Mesodermal cell (in vitro differentiated cells): ENCODE results near the gene GZMB.

Experiments used
- H3K27ac ChIP-seq: 2 replicates; pipeline ENCODE4 v1.7.0; 2013; ENCODE audit warnings: mild to moderate bottlenecking, low read depth, low read length, moderate library complexity; ENCODE audit not compliant: severe bottlenecking
- H3K36me3 ChIP-seq: 2 replicates; pipeline ENCODE4 v1.7.1; 2013; ENCODE audit warnings: mild to moderate bottlenecking, low read length, moderate library complexity; ENCODE audit not compliant: control insufficient read depth, insufficient read depth
- H3K4me1 ChIP-seq: one replicate; pipeline ENCODE4 v1.7.1; 2013; ENCODE audit warnings: mild to moderate bottlenecking, low read length; ENCODE audit not compliant: insufficient read depth, control insufficient read depth, poor library complexity, severe bottlenecking
- H3K4me3 ChIP-seq: 2 replicates; pipeline ENCODE4 v1.7.0; 2013; ENCODE audit warnings: low read length, control low read depth, mild to moderate bottlenecking; ENCODE audit not compliant: insufficient read depth, poor library complexity, severe bottlenecking; ENCODE audit errors: extremely low read depth
- H3K9me3 ChIP-seq: 2 replicates; pipeline ENCODE4 v1.7.1; 2013; ENCODE audit warnings: mild to moderate bottlenecking, low read length, moderate library complexity; ENCODE audit not compliant: control insufficient read depth
- WGBS, 2 experiments: methylation state at CpG; one replicate each; pipeline ENCODE4 v1.1.5; 2013; ENCODE audit warnings: missing lambda C conversion rate in 2 of 2; ENCODE audit not compliant: insufficient coverage in 2 of 2; 5-methylcytosine and 5-hydroxymethylcytosine counted together

Gene GZMB

DNA sequence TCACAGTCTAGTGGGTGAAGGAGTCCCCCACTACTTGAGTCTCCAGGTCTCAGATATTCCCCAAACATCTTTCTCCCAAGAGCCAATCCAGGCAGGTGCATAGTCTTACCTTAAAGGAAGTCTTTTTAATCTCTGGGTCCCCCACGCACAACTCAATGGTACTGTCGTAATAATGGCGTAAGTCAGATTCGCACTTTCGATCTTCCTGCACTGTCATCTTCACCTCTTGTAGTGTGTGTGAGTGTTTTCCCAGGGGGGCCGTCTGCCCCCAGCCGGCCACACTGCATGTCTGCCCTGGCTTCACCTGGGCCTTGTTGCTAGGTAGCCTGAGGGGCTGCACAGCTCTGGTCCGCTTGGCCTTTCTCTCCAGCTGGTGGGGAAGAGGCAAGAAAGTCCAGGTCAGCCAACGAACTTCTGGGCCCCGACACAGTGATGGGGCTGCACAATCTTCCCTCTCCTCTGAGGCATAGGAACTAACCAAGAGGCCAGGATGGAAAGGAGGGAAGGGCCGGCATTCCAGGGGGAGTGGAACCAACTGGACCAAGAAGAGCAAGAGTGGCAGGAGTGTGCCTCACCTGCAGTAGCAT, 2.1 kb downstream of the GZMB start:
- Histone ChIP-seq H3K36me3 (no peaks in the 10 kb centered on the region), H3K4me3 (no peak overlapping the region), H3K4me1 (no peaks in the 10 kb centered on the region), H3K27ac (no peak overlapping the region), H3K9me3 (no peaks in the 10 kb centered on the region)
- 90 to 100% methylated on average over 4 to 5 of the region's 11 CpGs for WGBS, 2 experiments

GRCh38 chr14:24630872-24631477, 3.0 kb downstream of the GZMB start:
- no peak overlapping the region for H3K27ac ChIP-seq
- H3K4me1 ChIP-seq = no peaks in the 10 kb centered on the region
- H3K9me3 ChIP-seq = no peaks in the 10 kb centered on the region
- H3K4me3 ChIP-seq = no peak overlapping the region
- 97% methylated on average over 6 to 7 of the region's 10 CpGs for WGBS, 2 experiments
- H3K36me3 ChIP-seq = no peaks in the 10 kb centered on the region

DNA sequence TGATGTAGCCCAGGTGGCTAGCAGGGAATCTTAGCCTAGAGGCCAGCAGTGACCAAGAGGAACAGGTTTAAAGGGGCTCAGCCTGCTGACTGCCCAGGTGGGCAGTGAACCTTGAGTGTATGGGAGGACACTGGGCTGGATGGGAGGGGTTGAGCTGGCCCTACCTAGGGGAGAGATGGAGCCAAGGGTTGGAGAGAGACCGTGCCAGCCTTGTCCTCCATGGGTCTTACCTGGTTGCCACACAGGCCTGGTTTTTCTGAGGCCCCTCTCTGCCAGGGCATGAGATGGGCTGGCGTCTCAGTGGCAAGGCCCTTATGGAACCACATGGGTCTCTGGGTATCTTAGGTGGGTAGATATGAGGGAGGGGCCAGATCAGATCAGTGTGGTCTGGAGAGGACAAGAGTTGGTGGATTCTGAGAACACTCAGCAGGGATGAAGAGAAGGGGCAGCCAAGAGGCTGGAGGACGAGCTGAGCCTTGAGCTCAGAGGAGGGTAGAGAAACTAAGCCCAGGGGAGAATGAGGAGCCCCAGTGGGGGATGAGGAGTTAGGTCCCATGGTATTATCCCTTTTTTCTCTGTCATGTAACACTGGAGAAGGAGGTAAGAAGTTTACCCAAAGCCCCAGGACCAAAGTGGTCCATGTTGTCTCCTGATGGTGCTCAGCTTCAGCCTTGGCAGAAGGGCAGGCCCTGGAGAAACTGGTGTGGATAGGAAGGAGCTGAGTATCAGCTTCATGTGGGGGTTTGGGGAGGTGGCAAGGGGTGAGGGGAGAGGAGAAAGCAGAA, 3.7 kb downstream of the GZMB start:
- 78 to 88% methylated on average over 3 of the region's 3 CpGs for WGBS, 2 experiments
- H3K4me3 ChIP-seq = no peak overlapping the region
- no peak overlapping the region for H3K27ac ChIP-seq
- no peaks in the 10 kb centered on the region for H3K36me3 ChIP-seq
- no peaks in the 10 kb centered on the region for H3K9me3 ChIP-seq
- H3K4me1 ChIP-seq = no peaks in the 10 kb centered on the region

DNA sequence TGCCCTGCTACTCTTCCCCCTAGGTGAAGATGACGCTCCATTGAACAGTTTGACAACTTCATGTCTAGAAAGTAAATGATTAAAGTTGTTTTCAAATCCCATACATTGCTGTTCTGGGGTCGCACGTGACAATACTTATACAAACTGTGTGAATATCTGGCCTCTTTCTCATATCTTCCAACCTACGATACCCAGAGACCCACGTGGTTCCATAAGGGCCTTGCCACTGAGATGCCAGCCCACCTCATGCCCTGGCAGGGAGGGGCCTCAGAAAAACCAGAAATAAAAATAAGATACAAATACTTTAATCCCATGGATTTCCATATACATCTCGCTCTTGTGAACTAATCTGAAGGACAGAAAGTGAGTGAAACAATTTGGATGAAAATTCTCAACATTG, 4.5 kb downstream of the GZMB start:
- H3K4me3 ChIP-seq = no peak overlapping the region
- no peak overlapping the region for H3K27ac ChIP-seq
- 83 to 92% methylated on average over 2 to 5 of the region's 6 CpGs for WGBS, 2 experiments
- no peaks in the 10 kb centered on the region for H3K36me3 ChIP-seq
- H3K9me3 ChIP-seq = no peaks in the 10 kb centered on the region
- no peaks in the 10 kb centered on the region for H3K4me1 ChIP-seq

DNA sequence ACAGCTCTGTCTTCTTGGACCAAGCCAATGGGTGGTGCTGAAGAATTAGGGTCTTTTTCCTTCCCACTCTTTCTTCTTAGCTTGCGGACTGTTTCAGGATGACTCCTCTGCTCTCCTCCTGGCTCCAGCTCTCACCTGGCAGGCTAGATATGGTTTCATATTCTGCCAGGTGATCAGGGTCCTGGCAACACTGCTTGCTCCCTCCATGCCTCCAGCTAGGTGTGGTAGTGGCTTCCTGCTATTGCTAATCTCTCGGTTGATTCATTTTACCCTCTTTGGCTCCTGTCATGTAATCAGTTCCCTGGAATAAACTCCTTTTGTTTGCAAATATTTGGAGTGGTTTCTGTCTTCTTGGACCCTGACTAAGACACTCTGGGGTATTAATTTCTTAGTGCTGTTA, 20.2 kb downstream of the GZMB start:
- Histone ChIP-seq H3K9me3 (no peaks in the 10 kb centered on the region), H3K36me3 (no peaks in the 10 kb centered on the region), H3K4me1 (no peaks in the 10 kb centered on the region), H3K27ac (no peak overlapping the region), H3K4me3 (no peak overlapping the region)
- WGBS, 2 experiments = 100% methylated on average over 1 of the region's 2 CpGs; no CpG with 5 or more reads in 1 of the 2 experiments

- 33 to 60% methylated on average over 1 of the region's 1 CpG for WGBS, 2 experiments
- Histone ChIP-seq H3K27ac (no peak overlapping the region), H3K4me1 (no peaks in the 10 kb centered on the region), H3K36me3 (no peaks in the 10 kb centered on the region), H3K9me3 (no peaks in the 10 kb centered on the region), H3K4me3 (no peak overlapping the region)
Observed at GRCh38 chr14:24613241-24613640, 20.7 kb downstream of the GZMB start.

GRCh38 chr14:24612196-24612595, 21.8 kb downstream of the GZMB start:
- Histone ChIP-seq H3K4me3 (no peak overlapping the region), H3K36me3 (no peaks in the 10 kb centered on the region), H3K27ac (no peak overlapping the region), H3K9me3 (no peaks in the 10 kb centered on the region), H3K4me1 (no peaks in the 10 kb centered on the region)

DNA sequence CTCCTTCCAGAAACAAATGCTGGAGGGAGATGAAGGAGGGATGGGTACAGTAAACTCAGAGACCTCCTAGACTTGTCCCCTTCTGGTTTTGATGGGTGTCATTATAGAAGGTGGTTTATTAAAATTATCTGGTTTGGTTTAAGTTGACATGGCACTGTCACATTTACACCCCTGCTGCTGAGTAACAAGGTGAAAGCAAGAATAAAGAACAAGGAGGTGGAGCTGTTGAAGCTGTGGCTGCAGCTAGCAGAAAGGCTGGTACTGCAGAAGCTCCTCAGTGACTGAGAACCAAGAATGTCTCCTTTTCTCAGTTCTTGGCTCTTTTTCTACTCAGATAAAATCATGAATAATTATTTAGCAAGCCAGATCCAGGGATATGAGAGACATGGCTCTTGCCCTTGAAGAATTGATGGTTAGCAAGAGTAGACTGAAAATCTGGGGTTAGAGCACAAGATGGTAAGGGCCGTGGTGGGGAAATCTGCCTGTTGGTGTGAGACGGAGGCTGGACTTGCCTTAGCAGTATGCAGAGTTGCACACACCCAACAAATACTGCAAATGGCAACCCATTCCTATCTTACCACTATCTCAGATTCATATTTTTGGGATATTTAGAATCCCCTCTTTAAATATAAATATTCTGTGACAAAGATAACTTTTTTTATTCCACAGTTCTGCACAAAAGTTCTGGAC, 24.2 kb downstream of the GZMB start, which contains the start of gene GZMH:
GZMH (minus strand) TSS at position 31 of the 690 bp plus-strand sequence. CDS start 72 bp downstream, outside the sequence.
- 100% methylated on average over 1 of the region's 2 CpGs; no CpG with 5 or more reads in 1 of the 2 experiments for WGBS, 2 experiments
- Histone ChIP-seq H3K36me3 (no peaks in the 10 kb centered on the region), H3K4me1 (no peaks in the 10 kb centered on the region), H3K4me3 (no peak within 1 kb of the TSS), H3K9me3 (no peaks in the 10 kb centered on the region), H3K27ac (no peak within 1 kb of the TSS)

GRCh38 chr14:24607635-24608514, 26.1 kb downstream of the GZMB start:
- Histone ChIP-seq H3K4me3 (no peak overlapping the region), H3K4me1 (no peaks in the 10 kb centered on the region), H3K27ac (no peak overlapping the region), H3K36me3 (no peaks in the 10 kb centered on the region), H3K9me3 (no peaks in the 10 kb centered on the region)
- 81 to 82% methylated on average over 7 of the region's 8 CpGs for WGBS, 2 experiments

- Histone ChIP-seq H3K36me3 (no peaks in the 10 kb centered on the region), H3K4me3 (no peak overlapping the region), H3K4me1 (no peaks in the 10 kb centered on the region), H3K9me3 (no peaks in the 10 kb centered on the region), H3K27ac (no peak overlapping the region)
- 94 to 95% methylated on average over 2 to 4 of the region's 4 CpGs for WGBS, 2 experiments
Observed at GRCh38 chr14:24607081-24607480, 26.9 kb downstream of the GZMB start.
